SK-N-SH treated with all-trans-retinoic acid at 6 μM for 48 hours (cell line): ENCODE measurements around the gene UNC13B.

Experiments used
- ATAC-seq: fragments of 200-7000 bp; cut with Tn5 transposase; 3 replicates; pipeline ENCODE4 v1.9.1; 2020; ENCODE audit warnings: mild to moderate bottlenecking, moderate library complexity
- ARNTL ChIP-seq: fragments of 450-650 bp; formaldehyde crosslinking; IDR thresholded peaks from 2 replicates; pipeline ENCODE4 v1.5.0; 2020; ENCODE audit warnings: low read depth, mild to moderate bottlenecking, moderate library complexity, borderline replicate concordance
- BACH2 ChIP-seq: fragments of 250-450 bp; sonication (Bioruptor Pico); IDR thresholded peaks from 2 replicates; pipeline ENCODE4 v1.9.0; 2021; ENCODE audit warnings: mild to moderate bottlenecking, borderline replicate concordance
- CSDC2 ChIP-seq: fragments of 250-450 bp; sonication (Bioruptor Pico); IDR thresholded peaks from 2 replicates; pipeline ENCODE4 v1.5.0; 2020; ENCODE audit warnings: mild to moderate bottlenecking, moderate library complexity
- GLIS3 ChIP-seq: fragments of 250-450 bp; sonication (Bioruptor Pico); IDR thresholded peaks from 2 replicates; pipeline ENCODE4 v1.5.0; 2020; ENCODE audit warnings: mild to moderate bottlenecking, moderate library complexity
- ISL1 ChIP-seq: fragments of 250-450 bp; sonication (Bioruptor Pico); IDR thresholded peaks from 2 replicates; pipeline ENCODE4 v2.1.2; 2022; ENCODE audit warnings: mild to moderate bottlenecking, moderate library complexity
- OSR1 ChIP-seq: fragments of 250-450 bp; sonication (Bioruptor Pico); IDR thresholded peaks from 2 replicates; pipeline ENCODE4 v1.8.0; 2022; ENCODE audit warnings: moderate library complexity, mild to moderate bottlenecking, inconsistent platforms
- PATZ1 ChIP-seq: fragments of 250-450 bp; sonication (Bioruptor Pico); IDR thresholded peaks from 2 replicates; pipeline ENCODE4 v1.8.0; 2020; ENCODE audit warnings: mild to moderate bottlenecking, moderate library complexity, borderline replicate concordance
- PPARA ChIP-seq: fragments of 250-450 bp; sonication (Bioruptor Pico); IDR thresholded peaks from 2 replicates; pipeline ENCODE4 v1.5.0; 2020; ENCODE audit warnings: mild to moderate bottlenecking, borderline replicate concordance
- RARB ChIP-seq: fragments of 250-450 bp; sonication (Bioruptor Pico); IDR thresholded peaks from 2 replicates; pipeline ENCODE4 v1.8.0; 2021; ENCODE audit warnings: mild to moderate bottlenecking, moderate library complexity
- SNAI2 ChIP-seq: fragments of 250-450 bp; sonication (Bioruptor Pico); IDR thresholded peaks from 2 replicates; pipeline ENCODE4 v1.5.0; 2020; ENCODE audit warnings: mild to moderate bottlenecking, moderate library complexity
- TOX ChIP-seq: fragments of 250-450 bp; sonication (Bioruptor Pico); IDR thresholded peaks from 2 replicates; pipeline ENCODE4 v1.8.0; 2021; ENCODE audit warnings: mild to moderate bottlenecking, moderate library complexity, borderline replicate concordance
- ZC3H10 ChIP-seq: fragments of 250-450 bp; sonication (Bioruptor Pico); IDR thresholded peaks from 2 replicates; pipeline ENCODE4 v1.5.1; 2021; ENCODE audit warnings: mild to moderate bottlenecking, moderate library complexity
- ZFP3 ChIP-seq: fragments of 250-450 bp; sonication (Bioruptor Pico); IDR thresholded peaks from 2 replicates; pipeline ENCODE4 v1.5.0; 2020; ENCODE audit warnings: mild to moderate bottlenecking, moderate library complexity
- ZFP30 ChIP-seq: fragments of 450-650 bp; formaldehyde crosslinking; IDR thresholded peaks from 2 replicates; pipeline ENCODE4 v1.5.0; 2022; ENCODE audit warnings: mild to moderate bottlenecking, moderate library complexity
- ZNF565 ChIP-seq: fragments of 450-650 bp; formaldehyde crosslinking; conservative IDR thresholded peaks from 2 replicates; pipeline ENCODE4 v1.5.0; 2020; ENCODE audit warnings: low read depth, mild to moderate bottlenecking, moderate library complexity
- ZNF70 ChIP-seq: fragments of 450-650 bp; formaldehyde crosslinking; IDR thresholded peaks from 2 replicates; pipeline ENCODE4 v1.5.0; 2020; ENCODE audit warnings: mild to moderate bottlenecking, moderate library complexity
- ZNF8 ChIP-seq: fragments of 450-650 bp; formaldehyde crosslinking; IDR thresholded peaks from 2 replicates; pipeline ENCODE4 v1.5.0; 2020; ENCODE audit warnings: mild to moderate bottlenecking, moderate library complexity
- TF ChIP-seq, protein P1 (sequence below): fragments of 250-450 bp; sonication (Bioruptor Pico); IDR thresholded peaks from 2 replicates; pipeline ENCODE4 v1.5.1; 2021; ENCODE audit warnings: mild to moderate bottlenecking, moderate library complexity
- TF ChIP-seq, protein P2 (sequence below): fragments of 250-450 bp; sonication (Bioruptor Pico); IDR thresholded peaks from 2 replicates; pipeline ENCODE4 v1.5.0; 2020; ENCODE audit warnings: mild to moderate bottlenecking, moderate library complexity
- TF ChIP-seq, protein P3 (sequence below): fragments of 250-450 bp; sonication (Bioruptor Pico); IDR thresholded peaks from 2 replicates; pipeline ENCODE4 v1.5.1; 2020; ENCODE audit warnings: low read depth, mild to moderate bottlenecking, moderate library complexity
- TF ChIP-seq, protein P4 (sequence below): fragments of 250-450 bp; sonication (Bioruptor Pico); IDR thresholded peaks from 2 replicates; pipeline ENCODE4 v1.8.0; 2021; ENCODE audit warnings: low read depth, mild to moderate bottlenecking, moderate library complexity, borderline replicate concordance

Gene UNC13B

GRCh38 chr9:35205340-35205739 is 43.5 kb downstream of the UNC13B start:
- no peak for TF ChIP-seq ZNF565
- no peak for TF ChIP-seq TOX
- TF ChIP-seq, protein P1, sequence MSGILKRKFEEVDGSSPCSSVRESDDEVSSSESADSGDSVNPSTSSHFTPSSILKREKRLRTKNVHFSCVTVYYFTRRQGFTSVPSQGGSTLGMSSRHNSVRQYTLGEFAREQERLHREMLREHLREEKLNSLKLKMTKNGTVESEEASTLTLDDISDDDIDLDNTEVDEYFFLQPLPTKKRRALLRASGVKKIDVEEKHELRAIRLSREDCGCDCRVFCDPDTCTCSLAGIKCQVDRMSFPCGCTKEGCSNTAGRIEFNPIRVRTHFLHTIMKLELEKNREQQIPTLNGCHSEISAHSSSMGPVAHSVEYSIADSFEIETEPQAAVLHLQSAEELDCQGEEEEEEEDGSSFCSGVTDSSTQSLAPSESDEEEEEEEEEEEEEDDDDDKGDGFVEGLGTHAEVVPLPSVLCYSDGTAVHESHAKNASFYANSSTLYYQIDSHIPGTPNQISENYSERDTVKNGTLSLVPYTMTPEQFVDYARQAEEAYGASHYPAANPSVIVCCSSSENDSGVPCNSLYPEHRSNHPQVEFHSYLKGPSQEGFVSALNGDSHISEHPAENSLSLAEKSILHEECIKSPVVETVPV (CRISPR knock-in tag): no peak
- TF ChIP-seq, protein P2, sequence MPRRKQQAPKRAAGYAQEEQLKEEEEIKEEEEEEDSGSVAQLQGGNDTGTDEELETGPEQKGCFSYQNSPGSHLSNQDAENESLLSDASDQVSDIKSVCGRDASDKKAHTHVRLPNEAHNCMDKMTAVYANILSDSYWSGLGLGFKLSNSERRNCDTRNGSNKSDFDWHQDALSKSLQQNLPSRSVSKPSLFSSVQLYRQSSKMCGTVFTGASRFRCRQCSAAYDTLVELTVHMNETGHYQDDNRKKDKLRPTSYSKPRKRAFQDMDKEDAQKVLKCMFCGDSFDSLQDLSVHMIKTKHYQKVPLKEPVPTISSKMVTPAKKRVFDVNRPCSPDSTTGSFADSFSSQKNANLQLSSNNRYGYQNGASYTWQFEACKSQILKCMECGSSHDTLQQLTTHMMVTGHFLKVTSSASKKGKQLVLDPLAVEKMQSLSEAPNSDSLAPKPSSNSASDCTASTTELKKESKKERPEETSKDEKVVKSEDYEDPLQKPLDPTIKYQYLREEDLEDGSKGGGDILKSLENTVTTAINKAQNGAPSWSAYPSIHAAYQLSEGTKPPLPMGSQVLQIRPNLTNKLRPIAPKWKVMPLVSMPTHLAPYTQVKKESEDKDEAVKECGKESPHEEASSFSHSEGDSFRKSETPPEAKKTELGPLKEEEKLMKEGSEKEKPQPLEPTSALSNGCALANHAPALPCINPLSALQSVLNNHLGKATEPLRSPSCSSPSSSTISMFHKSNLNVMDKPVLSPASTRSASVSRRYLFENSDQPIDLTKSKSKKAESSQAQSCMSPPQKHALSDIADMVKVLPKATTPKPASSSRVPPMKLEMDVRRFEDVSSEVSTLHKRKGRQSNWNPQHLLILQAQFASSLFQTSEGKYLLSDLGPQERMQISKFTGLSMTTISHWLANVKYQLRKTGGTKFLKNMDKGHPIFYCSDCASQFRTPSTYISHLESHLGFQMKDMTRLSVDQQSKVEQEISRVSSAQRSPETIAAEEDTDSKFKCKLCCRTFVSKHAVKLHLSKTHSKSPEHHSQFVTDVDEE (CRISPR knock-in tag): no peak
- no peak for TF ChIP-seq GLIS3
- TF ChIP-seq ARNTL (CRISPR knock-in tag): no peak
- TF ChIP-seq ZNF8 (CRISPR knock-in tag): no peak
- no peak for TF ChIP-seq ISL1
- no peak for TF ChIP-seq ZFP30
- TF ChIP-seq ZC3H10 (CRISPR knock-in tag): no peak
- no peak for TF ChIP-seq CSDC2 (CRISPR knock-in tag)
- TF ChIP-seq PATZ1: no peak
- TF ChIP-seq SNAI2 (CRISPR knock-in tag): no peak
- TF ChIP-seq, protein P3, sequence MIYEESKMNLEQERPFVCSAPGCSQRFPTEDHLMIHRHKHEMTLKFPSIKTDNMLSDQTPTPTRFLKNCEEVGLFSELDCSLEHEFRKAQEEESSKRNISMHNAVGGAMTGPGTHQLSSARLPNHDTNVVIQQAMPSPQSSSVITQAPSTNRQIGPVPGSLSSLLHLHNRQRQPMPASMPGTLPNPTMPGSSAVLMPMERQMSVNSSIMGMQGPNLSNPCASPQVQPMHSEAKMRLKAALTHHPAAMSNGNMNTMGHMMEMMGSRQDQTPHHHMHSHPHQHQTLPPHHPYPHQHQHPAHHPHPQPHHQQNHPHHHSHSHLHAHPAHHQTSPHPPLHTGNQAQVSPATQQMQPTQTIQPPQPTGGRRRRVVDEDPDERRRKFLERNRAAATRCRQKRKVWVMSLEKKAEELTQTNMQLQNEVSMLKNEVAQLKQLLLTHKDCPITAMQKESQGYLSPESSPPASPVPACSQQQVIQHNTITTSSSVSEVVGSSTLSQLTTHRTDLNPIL (CRISPR knock-in tag): no peak
- TF ChIP-seq ZFP3 (CRISPR knock-in tag): no peak
- TF ChIP-seq, all 23 proteins: peak for 0
- no peak for ATAC-seq

DNA sequence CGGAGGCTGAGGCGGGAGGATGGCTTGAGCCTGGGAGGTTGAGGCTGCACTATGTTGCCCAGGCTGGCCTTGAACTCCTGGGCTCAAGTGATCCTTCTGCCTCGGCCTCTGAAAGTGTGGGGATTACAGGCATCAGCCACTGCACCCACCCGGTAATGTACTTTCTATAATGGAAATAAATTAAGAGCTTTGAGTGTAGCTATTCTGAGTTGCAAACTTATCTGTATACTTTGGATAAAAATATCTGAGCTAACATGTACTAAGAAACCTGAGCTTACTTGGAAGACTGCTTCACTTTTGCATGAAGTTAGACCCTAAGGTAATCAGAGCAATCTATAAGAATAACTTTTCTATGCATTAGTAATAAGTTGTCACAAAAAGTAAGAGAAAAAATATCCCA is 50.0 kb downstream of the UNC13B start:
- no peak for ATAC-seq
- TF ChIP-seq ZNF8 (CRISPR knock-in tag) (no peak), ZC3H10 (CRISPR knock-in tag) (no peak), TOX (no peak), ZNF565 (no peak), ZFP30 (no peak), ZNF70 (no peak), OSR1 (no peak), CSDC2 (CRISPR knock-in tag) (no peak)
- TF ChIP-seq, protein P4, sequence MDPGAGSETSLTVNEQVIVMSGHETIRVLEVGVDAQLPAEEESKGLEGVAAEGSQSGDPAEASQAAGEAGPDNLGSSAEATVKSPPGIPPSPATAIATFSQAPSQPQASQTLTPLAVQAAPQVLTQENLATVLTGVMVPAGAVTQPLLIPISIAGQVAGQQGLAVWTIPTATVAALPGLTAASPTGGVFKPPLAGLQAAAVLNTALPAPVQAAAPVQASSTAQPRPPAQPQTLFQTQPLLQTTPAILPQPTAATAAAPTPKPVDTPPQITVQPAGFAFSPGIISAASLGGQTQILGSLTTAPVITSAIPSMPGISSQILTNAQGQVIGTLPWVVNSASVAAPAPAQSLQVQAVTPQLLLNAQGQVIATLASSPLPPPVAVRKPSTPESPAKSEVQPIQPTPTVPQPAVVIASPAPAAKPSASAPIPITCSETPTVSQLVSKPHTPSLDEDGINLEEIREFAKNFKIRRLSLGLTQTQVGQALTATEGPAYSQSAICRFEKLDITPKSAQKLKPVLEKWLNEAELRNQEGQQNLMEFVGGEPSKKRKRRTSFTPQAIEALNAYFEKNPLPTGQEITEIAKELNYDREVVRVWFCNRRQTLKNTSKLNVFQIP (CRISPR knock-in tag): no peak

- no peak for ATAC-seq
- TF ChIP-seq RARB (CRISPR knock-in tag) (no peak), BACH2 (CRISPR knock-in tag) (no peak), ZC3H10 (CRISPR knock-in tag) (no peak), PPARA (no peak), TOX (no peak), ARNTL (CRISPR knock-in tag) (no peak), OSR1 (no peak), ZNF70 (no peak), ZNF8 (CRISPR knock-in tag) (no peak), CSDC2 (CRISPR knock-in tag) (no peak), SNAI2 (CRISPR knock-in tag) (no peak)
- TF ChIP-seq, protein P1 (CRISPR knock-in tag): no peak
- TF ChIP-seq, protein P4 (CRISPR knock-in tag): no peak
- TF ChIP-seq, protein P2 (CRISPR knock-in tag): no peak
Observed at GRCh38 chr9:35220659-35221338, 59.0 kb downstream of the UNC13B start.
